MM.1S (cell line): Measurements from ENCODE around the gene IL15RA.

ENCODE experiments used
- EZH2phosphoT487 ChIP-seq: fragments of 300-600 bp; sonication (generic); IDR thresholded peaks from 2 replicates; pipeline ENCODE4 v1.6.1; 2018; ENCODE audit warnings: antibody characterized with exemption, low read length
- TF ChIP-seq, protein P1 (sequence below): fragments of 300-600 bp; sonication (generic); IDR thresholded peaks from 2 replicates; pipeline ENCODE4 v1.5.1; 2016; ENCODE audit warnings: antibody characterized with exemption, low read length, mixed read lengths

DNA sequence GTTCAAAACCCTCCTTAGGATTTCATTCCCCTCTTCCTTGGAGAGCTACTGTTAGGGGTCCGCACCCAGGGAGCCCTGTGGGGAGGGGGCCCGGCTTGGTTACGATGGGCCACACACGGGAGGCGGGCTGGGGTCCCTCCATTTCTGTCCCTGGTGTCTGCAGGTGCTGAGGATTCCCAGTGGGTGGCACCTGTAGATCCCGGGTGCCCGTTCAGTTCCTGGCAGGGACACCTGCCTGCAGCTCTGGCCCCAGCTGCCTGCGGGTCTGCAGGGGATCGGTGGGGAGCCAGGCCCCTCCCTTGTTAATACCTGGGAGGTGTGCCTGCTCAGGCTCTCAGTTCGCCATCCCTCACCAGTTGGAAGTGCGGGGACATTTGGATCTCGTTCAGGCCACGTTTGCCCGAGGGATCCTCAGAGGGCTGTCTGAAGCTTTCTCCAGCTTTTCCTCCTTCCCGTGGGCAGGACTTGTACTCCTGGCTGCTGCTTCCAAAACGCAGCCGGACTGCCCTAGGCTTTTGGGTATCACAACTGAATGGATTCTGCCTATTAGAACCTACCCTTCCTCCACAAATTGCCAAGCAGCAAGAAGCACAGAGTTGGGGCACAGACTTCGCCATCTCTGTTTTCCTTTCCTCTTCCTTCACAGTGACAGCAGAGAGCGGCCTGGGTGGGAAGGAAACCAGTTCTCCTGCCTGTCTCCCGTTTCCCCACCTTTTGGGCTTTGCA is 22.3 kb upstream of the IL15RA start:
- TF ChIP-seq EZH2phosphoT487 = no peak
- TF ChIP-seq, protein P1, sequence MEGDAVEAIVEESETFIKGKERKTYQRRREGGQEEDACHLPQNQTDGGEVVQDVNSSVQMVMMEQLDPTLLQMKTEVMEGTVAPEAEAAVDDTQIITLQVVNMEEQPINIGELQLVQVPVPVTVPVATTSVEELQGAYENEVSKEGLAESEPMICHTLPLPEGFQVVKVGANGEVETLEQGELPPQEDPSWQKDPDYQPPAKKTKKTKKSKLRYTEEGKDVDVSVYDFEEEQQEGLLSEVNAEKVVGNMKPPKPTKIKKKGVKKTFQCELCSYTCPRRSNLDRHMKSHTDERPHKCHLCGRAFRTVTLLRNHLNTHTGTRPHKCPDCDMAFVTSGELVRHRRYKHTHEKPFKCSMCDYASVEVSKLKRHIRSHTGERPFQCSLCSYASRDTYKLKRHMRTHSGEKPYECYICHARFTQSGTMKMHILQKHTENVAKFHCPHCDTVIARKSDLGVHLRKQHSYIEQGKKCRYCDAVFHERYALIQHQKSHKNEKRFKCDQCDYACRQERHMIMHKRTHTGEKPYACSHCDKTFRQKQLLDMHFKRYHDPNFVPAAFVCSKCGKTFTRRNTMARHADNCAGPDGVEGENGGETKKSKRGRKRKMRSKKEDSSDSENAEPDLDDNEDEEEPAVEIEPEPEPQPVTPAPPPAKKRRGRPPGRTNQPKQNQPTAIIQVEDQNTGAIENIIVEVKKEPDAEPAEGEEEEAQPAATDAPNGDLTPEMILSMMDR = no peak
